NCI-H82 treated with DMSO at 0.1 percent for 48 hours (cell line): ENCODE data around the gene CCNC.

ENCODE experiments used
- DNase-seq: peaks from one replicate; lab custom pipeline; 2025; ENCODE audit not compliant: unreplicated experiment; lab: John Stamatoyannopoulos, UW

Gene CCNC

GRCh38 chr6:99548706-99549105 is 19.8 kb downstream of the CCNC start:
- no peak for DNase-seq

GRCh38 chr6:99547526-99547925 is 20.9 kb downstream of the CCNC start:
- no peak for DNase-seq

- no peak for DNase-seq
Observed at GRCh38 chr6:99545442-99545841, 23.0 kb downstream of the CCNC start.

GRCh38 chr6:99543968-99544367 is 24.5 kb downstream of the CCNC start:
- DNase-seq, result no peak

- no peak for DNase-seq
Observed at GRCh38 chr6:99530627-99531026, 37.8 kb downstream of the CCNC start.

- no peak for DNase-seq
Observed at GRCh38 chr6:99522531-99522930, 45.9 kb downstream of the CCNC start.

- no peak for DNase-seq
Observed at GRCh38 chr6:99521633-99522151, 46.8 kb downstream of the CCNC start.

GRCh38 chr6:99520855-99521632 is 47.4 kb downstream of the CCNC start:
- DNase-seq, result peak; percentile 27

GRCh38 chr6:99519446-99519845 is 49.0 kb downstream of the CCNC start:
- DNase-seq, result no peak

- DNase-seq, result no peak
Observed at GRCh38 chr6:99514089-99514488, 54.4 kb downstream of the CCNC start.

GRCh38 chr6:99512033-99512432 is 56.4 kb downstream of the CCNC start:
- DNase-seq, result no peak

GRCh38 chr6:99507648-99508047 is 60.8 kb downstream of the CCNC start:
- no peak for DNase-seq

GRCh38 chr6:99501762-99502161 is 66.7 kb downstream of the CCNC start:
- no peak for DNase-seq

GRCh38 chr6:99498421-99498820 is 70.0 kb downstream of the CCNC start:
- no peak for DNase-seq

- DNase-seq, result no peak
Observed at GRCh38 chr6:99495466-99495865, 73.0 kb downstream of the CCNC start.
